ENCODE measurements around the gene ASTL.

DNA sequence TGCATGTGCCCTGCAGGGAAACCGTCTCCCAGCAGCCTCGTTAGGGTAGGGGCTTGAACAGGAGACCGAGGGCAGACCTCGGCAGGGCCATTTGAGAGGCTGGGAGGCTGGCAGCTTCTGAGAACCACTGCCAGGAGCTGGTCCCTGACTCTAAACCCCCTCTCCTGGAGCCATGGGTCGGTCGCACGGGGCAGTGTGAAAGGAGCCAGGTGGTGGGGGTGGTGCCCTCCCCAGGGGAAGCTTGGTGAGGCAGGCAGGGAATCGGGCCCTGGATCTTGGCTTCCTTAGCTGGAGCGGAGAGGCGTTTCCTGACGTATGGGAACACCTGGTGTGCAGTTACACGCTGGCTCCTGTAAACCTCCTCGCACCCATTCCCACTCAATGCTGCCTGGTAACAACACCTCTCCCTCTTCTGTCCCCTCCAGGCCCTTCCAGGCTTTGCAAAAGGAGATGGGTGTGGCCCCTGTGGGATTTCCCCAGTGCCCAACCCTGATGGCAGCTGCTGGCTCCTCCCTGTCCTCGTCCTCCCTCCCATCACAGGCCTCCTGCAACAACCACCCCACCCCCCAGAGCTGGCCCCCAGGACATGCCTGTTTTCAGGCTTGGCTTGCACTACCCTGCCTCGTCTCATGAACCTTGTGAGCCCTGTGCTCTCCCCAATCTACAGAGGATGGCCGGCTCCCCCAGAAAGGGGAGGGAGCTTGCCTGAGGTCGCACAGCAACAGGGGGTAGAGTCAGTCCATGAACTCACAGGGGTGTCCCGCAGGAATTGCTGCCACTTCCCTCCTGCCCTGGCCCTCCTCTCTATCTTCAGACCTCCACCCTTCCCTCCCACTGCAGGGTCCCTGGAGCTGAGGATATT is 46.4 kb downstream of the ASTL start:
- TF ChIP-seq RARB (CRISPR knock-in tag; IDR thresholded peaks at IDR 0.05), result no peak
- no peak for TF ChIP-seq OSR1 (CRISPR knock-in tag; IDR thresholded peaks at IDR 0.05)
- TF ChIP-seq ARNTL (CRISPR knock-in tag; IDR thresholded peaks at IDR 0.05; ENCODE audit: borderline replicate concordance, low read depth), result no peak
- TF ChIP-seq ZFP3 (CRISPR knock-in tag; IDR thresholded peaks at IDR 0.05), result no peak
- no peak for TF ChIP-seq ZC3H10 (CRISPR knock-in tag; IDR thresholded peaks at IDR 0.05)
- TF ChIP-seq, protein P1, sequence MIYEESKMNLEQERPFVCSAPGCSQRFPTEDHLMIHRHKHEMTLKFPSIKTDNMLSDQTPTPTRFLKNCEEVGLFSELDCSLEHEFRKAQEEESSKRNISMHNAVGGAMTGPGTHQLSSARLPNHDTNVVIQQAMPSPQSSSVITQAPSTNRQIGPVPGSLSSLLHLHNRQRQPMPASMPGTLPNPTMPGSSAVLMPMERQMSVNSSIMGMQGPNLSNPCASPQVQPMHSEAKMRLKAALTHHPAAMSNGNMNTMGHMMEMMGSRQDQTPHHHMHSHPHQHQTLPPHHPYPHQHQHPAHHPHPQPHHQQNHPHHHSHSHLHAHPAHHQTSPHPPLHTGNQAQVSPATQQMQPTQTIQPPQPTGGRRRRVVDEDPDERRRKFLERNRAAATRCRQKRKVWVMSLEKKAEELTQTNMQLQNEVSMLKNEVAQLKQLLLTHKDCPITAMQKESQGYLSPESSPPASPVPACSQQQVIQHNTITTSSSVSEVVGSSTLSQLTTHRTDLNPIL (CRISPR knock-in tag; IDR thresholded peaks at IDR 0.05; ENCODE audit: low read depth), result no peak
- TF ChIP-seq TOX (CRISPR knock-in tag; IDR thresholded peaks at IDR 0.05; ENCODE audit: borderline replicate concordance), result no peak
- no peak for TF ChIP-seq GLIS3 (CRISPR knock-in tag; IDR thresholded peaks at IDR 0.05)
- TF ChIP-seq, protein P2, sequence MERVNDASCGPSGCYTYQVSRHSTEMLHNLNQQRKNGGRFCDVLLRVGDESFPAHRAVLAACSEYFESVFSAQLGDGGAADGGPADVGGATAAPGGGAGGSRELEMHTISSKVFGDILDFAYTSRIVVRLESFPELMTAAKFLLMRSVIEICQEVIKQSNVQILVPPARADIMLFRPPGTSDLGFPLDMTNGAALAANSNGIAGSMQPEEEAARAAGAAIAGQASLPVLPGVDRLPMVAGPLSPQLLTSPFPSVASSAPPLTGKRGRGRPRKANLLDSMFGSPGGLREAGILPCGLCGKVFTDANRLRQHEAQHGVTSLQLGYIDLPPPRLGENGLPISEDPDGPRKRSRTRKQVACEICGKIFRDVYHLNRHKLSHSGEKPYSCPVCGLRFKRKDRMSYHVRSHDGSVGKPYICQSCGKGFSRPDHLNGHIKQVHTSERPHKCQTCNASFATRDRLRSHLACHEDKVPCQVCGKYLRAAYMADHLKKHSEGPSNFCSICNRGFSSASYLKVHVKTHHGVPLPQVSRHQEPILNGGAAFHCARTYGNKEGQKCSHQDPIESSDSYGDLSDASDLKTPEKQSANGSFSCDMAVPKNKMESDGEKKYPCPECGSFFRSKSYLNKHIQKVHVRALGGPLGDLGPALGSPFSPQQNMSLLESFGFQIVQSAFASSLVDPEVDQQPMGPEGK (CRISPR knock-in tag; IDR thresholded peaks at IDR 0.05; ENCODE audit: borderline replicate concordance), result no peak
- no peak for TF ChIP-seq ZFP30 (CRISPR knock-in tag; IDR thresholded peaks at IDR 0.05)
- TF ChIP-seq, protein P3, sequence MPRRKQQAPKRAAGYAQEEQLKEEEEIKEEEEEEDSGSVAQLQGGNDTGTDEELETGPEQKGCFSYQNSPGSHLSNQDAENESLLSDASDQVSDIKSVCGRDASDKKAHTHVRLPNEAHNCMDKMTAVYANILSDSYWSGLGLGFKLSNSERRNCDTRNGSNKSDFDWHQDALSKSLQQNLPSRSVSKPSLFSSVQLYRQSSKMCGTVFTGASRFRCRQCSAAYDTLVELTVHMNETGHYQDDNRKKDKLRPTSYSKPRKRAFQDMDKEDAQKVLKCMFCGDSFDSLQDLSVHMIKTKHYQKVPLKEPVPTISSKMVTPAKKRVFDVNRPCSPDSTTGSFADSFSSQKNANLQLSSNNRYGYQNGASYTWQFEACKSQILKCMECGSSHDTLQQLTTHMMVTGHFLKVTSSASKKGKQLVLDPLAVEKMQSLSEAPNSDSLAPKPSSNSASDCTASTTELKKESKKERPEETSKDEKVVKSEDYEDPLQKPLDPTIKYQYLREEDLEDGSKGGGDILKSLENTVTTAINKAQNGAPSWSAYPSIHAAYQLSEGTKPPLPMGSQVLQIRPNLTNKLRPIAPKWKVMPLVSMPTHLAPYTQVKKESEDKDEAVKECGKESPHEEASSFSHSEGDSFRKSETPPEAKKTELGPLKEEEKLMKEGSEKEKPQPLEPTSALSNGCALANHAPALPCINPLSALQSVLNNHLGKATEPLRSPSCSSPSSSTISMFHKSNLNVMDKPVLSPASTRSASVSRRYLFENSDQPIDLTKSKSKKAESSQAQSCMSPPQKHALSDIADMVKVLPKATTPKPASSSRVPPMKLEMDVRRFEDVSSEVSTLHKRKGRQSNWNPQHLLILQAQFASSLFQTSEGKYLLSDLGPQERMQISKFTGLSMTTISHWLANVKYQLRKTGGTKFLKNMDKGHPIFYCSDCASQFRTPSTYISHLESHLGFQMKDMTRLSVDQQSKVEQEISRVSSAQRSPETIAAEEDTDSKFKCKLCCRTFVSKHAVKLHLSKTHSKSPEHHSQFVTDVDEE (CRISPR knock-in tag; IDR thresholded peaks at IDR 0.05), result no peak
- TF ChIP-seq ISL1 (CRISPR knock-in tag; IDR thresholded peaks at IDR 0.05), result no peak
